ENCODE data around the gene PID1. TPM values are rescaled to one million over a fixed set of nuclear protein-coding genes. Genes with fewer than 3 reads are reported as not detected.
A peak's percentile ranks its signal among the peaks of the same experiment; 100 is the strongest.
"Not testable (repeated sequence)": the region's sequence is repeated elsewhere in the genome, so short reads cannot be mapped to it uniquely, and the experiment has no call there.

The PID1 gene
- total RNA-seq, 4 donors from 2014 or later, result 9.5 to 28.5 (median 21.2) TPM

- intact Hi-C loops (cut with DNase I; ENCODE audit: low total_unique reads), result no loop called here
- WGBS, 2 donors, result 95 to 97% methylated on average over 3 of the region's 3 CpGs
- no peak for DNase-seq (ENCODE audit: low spot score in 2 of 2)
- TF ChIP-seq POLR2A (IDR thresholded peaks at IDR 0.05) (no peak), CTCF (IDR thresholded peaks at IDR 0.05) (no peak)
- H3K4me3 ChIP-seq (ENCODE audit: low read depth, poor library complexity, severe bottlenecking), result no peak overlapping the region
Measured at GRCh38 chr2:229087267-229087666, 183.8 kb downstream of the PID1 start.

- TF ChIP-seq CTCF (IDR thresholded peaks at IDR 0.05) (no peak), POLR2A (IDR thresholded peaks at IDR 0.05) (no peak)
- no peak for DNase-seq (ENCODE audit: low spot score in 2 of 2)
- intact Hi-C loops (cut with DNase I; ENCODE audit: low total_unique reads), result no loop called here
- H3K4me3 ChIP-seq (ENCODE audit: low read depth, poor library complexity, severe bottlenecking), result no peak overlapping the region
Measured at GRCh38 chr2:229085439-229085838, 185.6 kb downstream of the PID1 start.

GRCh38 chr2:229084447-229084846 lies 186.6 kb downstream of the PID1 start:
- intact Hi-C loops (cut with DNase I; ENCODE audit: low total_unique reads), result no loop called here
- DNase-seq (ENCODE audit: low spot score in 2 of 2), result peak in 1 of 2 donors; percentile 25
- TF ChIP-seq POLR2A (IDR thresholded peaks at IDR 0.05) (no peak), CTCF (IDR thresholded peaks at IDR 0.05) (no peak)
- WGBS, 2 donors, result 47 to 51% methylated on average over 5 of the region's 5 CpGs
- H3K4me3 ChIP-seq (ENCODE audit: low read depth, poor library complexity, severe bottlenecking), result no peak overlapping the region

GRCh38 chr2:229083606-229084340 lies 187.3 kb downstream of the PID1 start:
- intact Hi-C loops (cut with DNase I; ENCODE audit: low total_unique reads), result no loop called here
- no peak for DNase-seq (ENCODE audit: low spot score in 2 of 2)
- H3K4me3 ChIP-seq (ENCODE audit: low read depth, poor library complexity, severe bottlenecking), result no peak overlapping the region
- 47 to 49% methylated on average over 5 of the region's 5 CpGs for WGBS, 2 donors
- TF ChIP-seq POLR2A (IDR thresholded peaks at IDR 0.05) (no peak), CTCF (IDR thresholded peaks at IDR 0.05) (no peak)

- DNase-seq (ENCODE audit: low spot score in 2 of 2), result no peak
- H3K4me3 ChIP-seq (ENCODE audit: low read depth, poor library complexity, severe bottlenecking), result no peak overlapping the region
- intact Hi-C loops (cut with DNase I; ENCODE audit: low total_unique reads), result no loop called here
- TF ChIP-seq POLR2A (IDR thresholded peaks at IDR 0.05) (no peak), CTCF (IDR thresholded peaks at IDR 0.05) (no peak)
- 74 to 77% methylated on average over 1 of the region's 1 CpG for WGBS, 2 donors
Measured at GRCh38 chr2:229081411-229081810, 189.7 kb downstream of the PID1 start.

- TF ChIP-seq POLR2A (IDR thresholded peaks at IDR 0.05) (no peak), CTCF (IDR thresholded peaks at IDR 0.05) (no peak)
- 60 to 75% methylated on average over 1 of the region's 1 CpG for WGBS, 2 donors
- intact Hi-C loops (cut with DNase I; ENCODE audit: low total_unique reads), result no loop called here
- no peak for DNase-seq (ENCODE audit: low spot score in 2 of 2)
- H3K4me3 ChIP-seq (ENCODE audit: low read depth, poor library complexity, severe bottlenecking), result no peak overlapping the region
Measured at GRCh38 chr2:229080172-229080571, 190.9 kb downstream of the PID1 start.

GRCh38 chr2:229076886-229077285 lies 194.2 kb downstream of the PID1 start:
- DNase-seq (ENCODE audit: low spot score in 2 of 2); intact Hi-C loops (cut with DNase I; ENCODE audit: low total_unique reads); H3K4me3 ChIP-seq (ENCODE audit: low read depth, poor library complexity, severe bottlenecking): not testable (repeated sequence)
- 91 to 95% methylated on average over 2 of the region's 2 CpGs for WGBS, 2 donors

All from lower leg skin (tissue), 4 donors.